HepG2 (cell line): ENCODE results near the gene AP3B1. TPM values are rescaled to one million over a fixed set of nuclear protein-coding genes. Genes with fewer than 3 reads are reported as not detected.

Source experiments
- ATAC-seq: fragments of 200-7000 bp; cut with Tn5 transposase; 3 replicates; pipeline ENCODE4 v1.9.1; 2020; ENCODE audit warnings: mild to moderate bottlenecking, moderate library complexity
- BruUV-seq: library from RNA; stranded (reverse); fragments of 400-500 nt; replicated peaks from 2 replicates; lab custom pipeline; 2021; lab: Mats Ljungman, UMichigan
- CTCF ChIA-PET: fragments of 300-600 bp; formaldehyde crosslinking; extraction: SDS; loops from one replicate; lab custom pipeline; 2021; ENCODE audit warnings: low total read pairs, inconsistent platforms, low intra/inter-chr PET ratio; lab: Yijun Ruan, JAX
- POLR2A ChIA-PET: fragments of 350-600 bp; sonication (Branson Sonifier 250); formaldehyde crosslinking; loops from one replicate; lab custom pipeline; 2020; ENCODE audit warnings: antibody characterized with exemption, inconsistent platforms; lab: Yijun Ruan, JAX
- DNase-seq: peaks from one replicate; pipeline ENCODE4 v3.0.0-alpha.2; 2015; ENCODE audit warnings: low spot score
- FAIRE-seq: peaks from 3 replicates; lab custom pipeline; 2011; peaks lifted over from hg19 to GRCh38; lab: Jason Lieb, UNC
- H2AFZ ChIP-seq: one replicate; pipeline ENCODE4 v1.6.1; 2011; ENCODE audit warnings: low read length, inconsistent platforms
- H3K27ac ChIP-seq: fragments of 300-600 bp; 3 replicates; pipeline ENCODE4 v1.8.0; 2011; ENCODE audit warnings: mixed run types, mild to moderate bottlenecking, mixed read lengths, low read length, inconsistent platforms; ENCODE audit not compliant: insufficient read depth; ENCODE audit errors: extremely low read length
- H3K27me3 ChIP-seq, 2 experiments: fragments of 200-600 bp in 1 of 2; 2 replicates in 1 of 2; 3 replicates in 1 of 2; pipeline versions ENCODE4 v1.6.0 to v1.8.0; 2011; ENCODE audit warnings: low read length in 2 of 2, mild to moderate bottlenecking in 2 of 2, moderate library complexity in 2 of 2, inconsistent platforms in 1 of 2; ENCODE audit not compliant: insufficient read depth in 2 of 2, control insufficient read depth in 1 of 2
- H3K36me3 ChIP-seq, 2 experiments: fragments of 200-600 bp in 1 of 2; replicated peaks in 1 of 2; 2 replicates in 1 of 2; 3 replicates in 1 of 2; pipeline versions ENCODE4 v1.5.1 to v1.8.0; 2011; ENCODE audit warnings: low read length in 2 of 2, inconsistent platforms in 1 of 2; ENCODE audit not compliant: insufficient read depth in 2 of 2, control insufficient read depth in 1 of 2
- H3K4me1 ChIP-seq: 2 replicates; pipeline ENCODE4 v1.5.1; 2012; ENCODE audit warnings: low read length, inconsistent platforms; ENCODE audit not compliant: insufficient read depth
- H3K4me2 ChIP-seq: 2 replicates; pipeline ENCODE4 v1.6.0; 2011; ENCODE audit warnings: low read depth, low read length, inconsistent platforms
- H3K4me3 ChIP-seq, 3 experiments: fragments of 200-600 bp in 1 of 3; sonication (generic), shearing (Covaris generic) in 1 of 3; replicated peaks in 1 of 3; 2 replicates each; pipeline ENCODE4 v1.5.1; 2011 to 2016; ENCODE audit warnings: low read length in 3 of 3, inconsistent platforms in 2 of 3, low read depth in 2 of 3, mild to moderate bottlenecking in 2 of 3, control low read depth in 1 of 3, mixed read lengths in 1 of 3; ENCODE audit not compliant: insufficient read depth in 1 of 3
- H3K79me2 ChIP-seq: one replicate; pipeline ENCODE4 v1.6.1; 2011; ENCODE audit warnings: low read length, inconsistent platforms; ENCODE audit not compliant: insufficient read depth
- H3K9ac ChIP-seq: 2 replicates; pipeline ENCODE4 v1.6.0; 2011; ENCODE audit warnings: mild to moderate bottlenecking, low read depth, low read length, inconsistent platforms; ENCODE audit not compliant: insufficient read depth
- H3K9me3 ChIP-seq: 2 replicates; pipeline ENCODE4 v1.5.1; 2012; ENCODE audit warnings: mild to moderate bottlenecking, low read length
- H4K20me1 ChIP-seq: 2 replicates; pipeline ENCODE4 v1.6.0; 2011; ENCODE audit warnings: inconsistent platforms, mild to moderate bottlenecking, low read length, moderate library complexity; ENCODE audit not compliant: insufficient read depth
- IKZF4 ChIP-seq: sonication (generic); formaldehyde crosslinking; IDR thresholded peaks from 2 replicates; pipeline ENCODE4 v1.5.1; 2020; ENCODE audit warnings: borderline replicate concordance, mild to moderate bottlenecking, low read depth, missing genetic modification reagents; ENCODE audit errors: not compliant biosample characterization
- MLX ChIP-seq: IDR thresholded peaks from 2 replicates; pipeline ENCODE4 v1.6.1; 2016
- NR2F2 ChIP-seq: IDR thresholded peaks from 2 replicates; pipeline ENCODE4 v1.6.1; 2012; ENCODE audit warnings: low read depth, inconsistent platforms, borderline replicate concordance
- SMARCE1 ChIP-seq: fragments of 450-650 bp; IDR thresholded peaks from 2 replicates; pipeline ENCODE4 v1.6.1; 2017; ENCODE audit warnings: borderline replicate concordance
- SOX5 ChIP-seq: IDR thresholded peaks from 2 replicates; pipeline ENCODE4 v1.6.1; 2016; ENCODE audit warnings: borderline replicate concordance
- SYNCRIP ChIP-seq: fragments of 200-400 bp; formaldehyde crosslinking; IDR thresholded peaks from 2 replicates; pipeline ENCODE4 v1.6.1; 2018; ENCODE audit warnings: mild to moderate bottlenecking, low read depth, low read length; ENCODE audit not compliant: insufficient read depth
- ZNF646 ChIP-seq: sonication (generic); formaldehyde crosslinking; IDR thresholded peaks from 2 replicates; pipeline ENCODE4 v1.9.0; 2021; ENCODE audit warnings: mild to moderate bottlenecking, missing genetic modification reagents
- ZNF710 ChIP-seq: sonication (generic); formaldehyde crosslinking; IDR thresholded peaks from 2 replicates; pipeline ENCODE4 v1.5.0; 2020; ENCODE audit warnings: mild to moderate bottlenecking, missing genetic modification reagents, borderline replicate concordance
- ZNF83 ChIP-seq: sonication (generic); formaldehyde crosslinking; IDR thresholded peaks from 2 replicates; pipeline ENCODE4 v1.4.0; 2020; ENCODE audit warnings: missing genetic modification reagents, mild to moderate bottlenecking, borderline replicate concordance
- WGBS: methylation state at CpG from one replicate; pipeline ENCODE4 v1.1.6; 2017; ENCODE audit warnings: low lambda C conversion rate; 5-methylcytosine and 5-hydroxymethylcytosine counted together
- in situ Hi-C: cut with HindIII; loops from 2 replicates; pipeline ENCODE4 v1.10.0; 2017; ENCODE audit warnings: low pct_unique_long_range_greater_than_20kb; ENCODE audit not compliant: extremely low pct_ligation_motif_present
- intact Hi-C: fragments of 100-400 bp; cut with micrococcal nuclease; formaldehyde crosslinking; loops from one replicate; pipeline ENCODE4 v1.10.0; 2022; ENCODE audit not compliant: unreplicated experiment
- polyA plus RNA-seq, 8 experiments: library from polyadenylated mRNA; depleted of rRNA in 3 of 8; stranded (reverse) in 7 of 8; unstranded in 1 of 8; fragments of >200 nt; fragmentation: Illumina TruSeq in 4 of 8; extraction: Trizol in 4 of 8; gene quantifications; 2 replicates each; pipeline versions ENCODE4 v1.2.1 to v1.2.3, GENCODE V29; 2011 to 2016; ENCODE audit warnings: low read depth in 4 of 8, missing spikeins in 1 of 8, mixed read lengths in 1 of 8; ENCODE audit not compliant: insufficient read depth in 1 of 8
- total RNA-seq, 5 experiments: library from RNA; depleted of rRNA; stranded (reverse); fragments of >200 nt; fragmentation: Illumina TruSeq; extraction: Trizol; gene quantifications; 2 replicates each; pipeline ENCODE4 v1.2.3, GENCODE V29; 2016; ENCODE audit warnings: low read depth in 1 of 5

AP3B1 gene
- total and polyA plus RNA-seq, 2 of the 13 experiments (the other 11 are each of a cell fraction or from before 2014, with no cell fraction given) = 37.7 to 51.2 TPM

- Histone ChIP-seq H3K27ac (no peak overlapping the region), H2AFZ (no peak overlapping the region)
- TF ChIP-seq NR2F2 (no peak), SMARCE1 (no peak), SYNCRIP (no peak), SOX5 (CRISPR knock-in tag) (no peak), ZNF83 (no peak), IKZF4 (no peak)
- TF ChIP-seq, all 625 proteins: peak for 0
- ChIA-PET POLR2A (no interaction called here), CTCF (no interaction called here)
- H3K9ac ChIP-seq = no peak overlapping the region
- H3K9me3 ChIP-seq = no peaks in the 10 kb centered on the region
- H3K79me2 ChIP-seq = no peaks in the 10 kb centered on the region
- WGBS = 98% methylated on average over 12 of the region's 12 CpGs
- BruUV-seq = no TSS peak
- intact Hi-C loops (no loop called here), in situ Hi-C loops (loop anchor here (25.0 kb wide), 1 partner anchor 434 kb away; no protein-coding TSS in a partner anchor)
- ATAC-seq (no peak), DNase-seq (no peak), FAIRE-seq (no peak)
- H4K20me1 ChIP-seq = no peaks in the 10 kb centered on the region
- H3K27me3 ChIP-seq = no peaks in the 10 kb centered on the region
- no peak overlapping the region for H3K4me3 ChIP-seq
- peaks cover 0 to 5% of the 10 kb centered on the region in 2 experiments; a peak in 2 of 5 replicates for H3K36me3 ChIP-seq
- no peaks in the 10 kb centered on the region for H3K4me1 ChIP-seq
- no peak overlapping the region for H3K4me2 ChIP-seq
These were observed 298.6 kb downstream of the AP3B1 start for GRCh38 chr5:77995793-77996409.

GRCh38 chr5:77994943-77995342 is 299.6 kb downstream of the AP3B1 start:
- H3K4me3 ChIP-seq = no peak overlapping the region
- ATAC-seq (no peak), FAIRE-seq (no peak), DNase-seq (no peak)
- POLR2A ChIA-PET = no interaction called here
- no peaks in the 10 kb centered on the region for H3K27me3 ChIP-seq
- no peaks in the 10 kb centered on the region for H4K20me1 ChIP-seq
- H3K4me1 ChIP-seq = no peaks in the 10 kb centered on the region
- H3K4me2 ChIP-seq = no peak overlapping the region
- 92% methylated on average over 3 of the region's 3 CpGs for WGBS
- no peak overlapping the region for H3K9ac ChIP-seq
- intact Hi-C loops (no loop called here), in situ Hi-C loops (loop anchor here (25.0 kb wide), 1 partner anchor 433 kb away; no protein-coding TSS in a partner anchor)
- no peak overlapping the region for H3K27ac ChIP-seq
- H3K36me3 ChIP-seq = peaks cover 0 to 5% of the 10 kb centered on the region in 2 experiments; a peak in 2 of 5 replicates
- no peaks in the 10 kb centered on the region for H3K79me2 ChIP-seq
- no peak overlapping the region for H2AFZ ChIP-seq
- CTCF ChIA-PET = no interaction called here
- BruUV-seq = no TSS peak
- H3K9me3 ChIP-seq = no peaks in the 10 kb centered on the region
- TF ChIP-seq MLX (CRISPR knock-in tag) = no peak
- TF ChIP-seq ZNF710 (CRISPR knock-in tag) = no peak
- no peak for TF ChIP-seq ZNF646 (CRISPR knock-in tag)
